Ishikawa (cell line): ENCODE results near the gene LRRC37B.

Experiments
- CREB1 ChIP-seq: IDR thresholded peaks from 2 replicates; pipeline ENCODE4 v1.6.1; 2012; ENCODE audit warnings: low read depth
- MAX ChIP-seq: IDR thresholded peaks from 2 replicates; pipeline ENCODE4 v1.6.1; 2012
- REST ChIP-seq: IDR thresholded peaks from 2 replicates; pipeline ENCODE4 v1.6.1; 2012; ENCODE audit warnings: low read depth, mild to moderate bottlenecking
- YY1 ChIP-seq: IDR thresholded peaks from 2 replicates; pipeline ENCODE4 v1.6.1; 2012; ENCODE audit warnings: low read depth

- TF ChIP-seq YY1 (no peak), MAX (no peak), CREB1 (no peak), REST (no peak)
Observed at GRCh38 chr17:32019228-32019627, 12.0 kb downstream of the LRRC37B start.
